ENCODE data around the gene BAHCC1.
"Not testable (repeated sequence)": the region's sequence is repeated elsewhere in the genome, so short reads cannot be mapped to it uniquely, and the experiment has no call there.

BAHCC1 gene

GRCh38 chr17:81394921-81395599, at the start of gene BAHCC1:
Gene BAHCC1 (plus strand): TSS chr17:81395457. CDS start chr17:81399740, 4,283 bp downstream.
- Histone ChIP-seq H3K36me3 (ENCODE audit: control insufficient read depth in 5 of 5, insufficient read depth in 5 of 5, low read length in 5 of 5) (peaks cover 0 to 2% (median 0%) of the 10 kb centered on the region in 5 donors), H3K27me3 (ENCODE audit: control insufficient read depth in 5 of 5, insufficient read depth in 4 of 5, low read length in 5 of 5) (no peaks in the 10 kb centered on the region), H3K27ac (ENCODE audit: low read depth, low read length) (peak within 1 kb of the TSS; percentile 87), H3K4me3 (ENCODE audit: low read depth in 1 of 5, low read length in 5 of 5) (peak within 1 kb of the TSS; percentile 66 to 82 (median 74)), H3K4me1 (ENCODE audit: control insufficient read depth in 5 of 5, insufficient read depth in 5 of 5, low read length in 5 of 5) (peaks cover 7 to 68% (median 58%) of the 10 kb centered on the region in 5 donors), H3K9ac (ENCODE audit: low read length in 5 of 5) (peak within 1 kb of the TSS; percentile 48 to 82 (median 69)), H3K9me3 (ENCODE audit: control insufficient read depth in 5 of 5, low read length in 5 of 5) (no peaks in the 10 kb centered on the region)

- H3K27ac ChIP-seq (ENCODE audit: low read depth, low read length), result peak overlapping the region; percentile 50
- peak overlapping the region; percentile 29 to 82 (median 72) for H3K4me3 ChIP-seq (ENCODE audit: low read depth in 1 of 5, low read length in 5 of 5)
- no peaks in the 10 kb centered on the region for H3K9me3 ChIP-seq (ENCODE audit: control insufficient read depth in 5 of 5, low read length in 5 of 5)
- H3K4me1 ChIP-seq (ENCODE audit: control insufficient read depth in 5 of 5, insufficient read depth in 5 of 5, low read length in 5 of 5), result peaks cover 4 to 67% (median 52%) of the 10 kb centered on the region in 5 donors
- no peaks in the 10 kb centered on the region for H3K36me3 ChIP-seq (ENCODE audit: control insufficient read depth in 5 of 5, insufficient read depth in 5 of 5, low read length in 5 of 5)
- peak overlapping the region in 4 of 5 donors; percentile 51 to 84 (median 72) for H3K9ac ChIP-seq (ENCODE audit: low read length in 5 of 5)
- H3K27me3 ChIP-seq (ENCODE audit: control insufficient read depth in 5 of 5, insufficient read depth in 4 of 5, low read length in 5 of 5), result no peaks in the 10 kb centered on the region
These were observed 49.0 kb upstream of the BAHCC1 start for GRCh38 chr17:81346090-81346907.

- Histone ChIP-seq H3K27ac (ENCODE audit: low read depth, low read length) (peak overlapping the region; percentile 50), H3K4me3 (ENCODE audit: low read depth in 1 of 5, low read length in 5 of 5) (peak overlapping the region in 4 of 5 donors; percentile 71 to 82 (median 74)), H3K9ac (ENCODE audit: low read length in 5 of 5) (peak overlapping the region in 3 of 5 donors; percentile 69 to 84 (median 76)), H3K36me3 (ENCODE audit: control insufficient read depth in 5 of 5, insufficient read depth in 5 of 5, low read length in 5 of 5) (no peaks in the 10 kb centered on the region), H3K4me1 (ENCODE audit: control insufficient read depth in 5 of 5, insufficient read depth in 5 of 5, low read length in 5 of 5) (peaks cover 4 to 61% (median 46%) of the 10 kb centered on the region in 5 donors), H3K27me3 (ENCODE audit: control insufficient read depth in 5 of 5, insufficient read depth in 4 of 5, low read length in 5 of 5) (no peaks in the 10 kb centered on the region), H3K9me3 (ENCODE audit: control insufficient read depth in 5 of 5, low read length in 5 of 5) (no peaks in the 10 kb centered on the region)
These were observed 48.3 kb upstream of the BAHCC1 start for GRCh38 chr17:81346908-81347349.

- peaks cover 4 to 56% (median 41%) of the 10 kb centered on the region in 5 donors for H3K4me1 ChIP-seq (ENCODE audit: control insufficient read depth in 5 of 5, insufficient read depth in 5 of 5, low read length in 5 of 5)
- H3K36me3 ChIP-seq (ENCODE audit: control insufficient read depth in 5 of 5, insufficient read depth in 5 of 5, low read length in 5 of 5), result no peaks in the 10 kb centered on the region
- no peak overlapping the region for H3K27ac ChIP-seq (ENCODE audit: low read depth, low read length)
These were observed 47.8 kb upstream of the BAHCC1 start for GRCh38 chr17:81347437-81347836.

GRCh38 chr17:81348097-81349055, 46.9 kb upstream of the BAHCC1 start:
- no peak overlapping the region for H3K4me3 ChIP-seq (ENCODE audit: low read depth in 1 of 5, low read length in 5 of 5)
- H3K9me3 ChIP-seq (ENCODE audit: control insufficient read depth in 5 of 5, low read length in 5 of 5), result no peaks in the 10 kb centered on the region
- no peak overlapping the region for H3K9ac ChIP-seq (ENCODE audit: low read length in 5 of 5)
- peaks cover 4 to 47% (median 32%) of the 10 kb centered on the region in 5 donors for H3K4me1 ChIP-seq (ENCODE audit: control insufficient read depth in 5 of 5, insufficient read depth in 5 of 5, low read length in 5 of 5)
- no peaks in the 10 kb centered on the region for H3K27me3 ChIP-seq (ENCODE audit: control insufficient read depth in 5 of 5, insufficient read depth in 4 of 5, low read length in 5 of 5)
- no peaks in the 10 kb centered on the region for H3K36me3 ChIP-seq (ENCODE audit: control insufficient read depth in 5 of 5, insufficient read depth in 5 of 5, low read length in 5 of 5)
- H3K27ac ChIP-seq (ENCODE audit: low read depth, low read length), result no peak overlapping the region

More at GRCh38 chr17:81347437-81347836, 47.8 kb upstream of the BAHCC1 start:
- H3K9ac ChIP-seq (ENCODE audit: low read length in 5 of 5), result no peak overlapping the region
- H3K4me3 ChIP-seq (ENCODE audit: low read depth in 1 of 5, low read length in 5 of 5), result no peak overlapping the region
- no peaks in the 10 kb centered on the region for H3K27me3 ChIP-seq (ENCODE audit: control insufficient read depth in 5 of 5, insufficient read depth in 4 of 5, low read length in 5 of 5)
- H3K9me3 ChIP-seq (ENCODE audit: control insufficient read depth in 5 of 5, low read length in 5 of 5), result no peaks in the 10 kb centered on the region

- Histone ChIP-seq H3K9me3 (ENCODE audit: control insufficient read depth in 5 of 5, low read length in 5 of 5) (no peaks in the 10 kb centered on the region), H3K4me3 (ENCODE audit: low read depth in 1 of 5, low read length in 5 of 5) (no peak overlapping the region), H3K4me1 (ENCODE audit: control insufficient read depth in 5 of 5, insufficient read depth in 5 of 5, low read length in 5 of 5) (peaks cover 4 to 34% (median 19%) of the 10 kb centered on the region in 5 donors), H3K9ac (ENCODE audit: low read length in 5 of 5) (no peak overlapping the region), H3K36me3 (ENCODE audit: control insufficient read depth in 5 of 5, insufficient read depth in 5 of 5, low read length in 5 of 5) (no peaks in the 10 kb centered on the region), H3K27ac (ENCODE audit: low read depth, low read length) (no peak overlapping the region), H3K27me3 (ENCODE audit: control insufficient read depth in 5 of 5, insufficient read depth in 4 of 5, low read length in 5 of 5) (no peaks in the 10 kb centered on the region)
These were observed 45.6 kb upstream of the BAHCC1 start for GRCh38 chr17:81349397-81350319.

- Histone ChIP-seq H3K4me3 (ENCODE audit: low read depth in 1 of 5, low read length in 5 of 5) (no peak overlapping the region), H3K27me3 (ENCODE audit: control insufficient read depth in 5 of 5, insufficient read depth in 4 of 5, low read length in 5 of 5) (no peaks in the 10 kb centered on the region), H3K4me1 (ENCODE audit: control insufficient read depth in 5 of 5, insufficient read depth in 5 of 5, low read length in 5 of 5) (peaks cover 4 to 26% (median 15%) of the 10 kb centered on the region in 5 donors), H3K36me3 (ENCODE audit: control insufficient read depth in 5 of 5, insufficient read depth in 5 of 5, low read length in 5 of 5) (no peaks in the 10 kb centered on the region), H3K9ac (ENCODE audit: low read length in 5 of 5) (no peak overlapping the region), H3K27ac (ENCODE audit: low read depth, low read length) (no peak overlapping the region), H3K9me3 (ENCODE audit: control insufficient read depth in 5 of 5, low read length in 5 of 5) (no peaks in the 10 kb centered on the region)
These were observed 44.9 kb upstream of the BAHCC1 start for GRCh38 chr17:81350320-81350890.

- not testable (repeated sequence) for H3K36me3 ChIP-seq (ENCODE audit: control insufficient read depth in 5 of 5, insufficient read depth in 5 of 5, low read length in 5 of 5)
These were observed 43.8 kb upstream of the BAHCC1 start for GRCh38 chr17:81351329-81352052.

More at GRCh38 chr17:81351329-81352052, 43.8 kb upstream of the BAHCC1 start:
- H3K27ac ChIP-seq (ENCODE audit: low read depth, low read length); H3K9me3 ChIP-seq (ENCODE audit: control insufficient read depth in 5 of 5, low read length in 5 of 5); H3K9ac ChIP-seq (ENCODE audit: low read length in 5 of 5); H3K27me3 ChIP-seq (ENCODE audit: control insufficient read depth in 5 of 5, insufficient read depth in 4 of 5, low read length in 5 of 5); H3K4me3 ChIP-seq (ENCODE audit: low read depth in 1 of 5, low read length in 5 of 5): not testable (repeated sequence)
- peaks cover 4 to 23% (median 13%) of the 10 kb centered on the region in 5 donors for H3K4me1 ChIP-seq (ENCODE audit: control insufficient read depth in 5 of 5, insufficient read depth in 5 of 5, low read length in 5 of 5)

All from subcutaneous abdominal adipose tissue (tissue), 5 donors.